IPS-18c (cell line): ENCODE measurements around the gene TMEM87A.
"Not testable (repeated sequence)": the region's sequence is repeated elsewhere in the genome, so short reads cannot be mapped to it uniquely, and the experiment has no call there.

Source experiments
- H3K4me3 ChIP-seq: 2 replicates; pipeline ENCODE4 v1.7.0; 2013; ENCODE audit warnings: low read depth, mild to moderate bottlenecking, low read length, moderate library complexity; ENCODE audit not compliant: insufficient read depth
- H3K9me3 ChIP-seq: one replicate; pipeline ENCODE4 v1.6.1; 2013; ENCODE audit warnings: mild to moderate bottlenecking, low read length, moderate library complexity; ENCODE audit not compliant: control insufficient read depth, insufficient read depth

The TMEM87A gene

DNA sequence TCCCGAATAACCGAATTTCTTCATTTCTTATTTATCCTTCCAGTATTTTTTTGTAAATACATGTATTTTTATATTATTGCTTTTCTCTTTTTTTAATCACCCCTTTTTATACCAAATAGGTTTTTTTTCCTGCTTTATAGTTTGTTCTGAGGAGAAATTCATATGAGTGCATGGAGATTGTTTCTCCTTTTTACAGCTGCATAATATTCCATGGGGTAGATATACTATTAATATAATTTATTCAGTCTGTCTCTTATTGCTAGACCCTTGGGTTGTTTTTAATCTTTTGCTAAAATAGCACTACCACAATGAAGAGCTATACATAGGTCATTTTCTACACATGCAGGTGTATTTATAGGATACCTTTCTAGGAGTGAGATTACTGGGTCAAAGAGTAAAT, 3.5 kb upstream of the TMEM87A start:
- H3K4me3 ChIP-seq: no peak overlapping the region
- no peaks in the 10 kb centered on the region for H3K9me3 ChIP-seq

DNA sequence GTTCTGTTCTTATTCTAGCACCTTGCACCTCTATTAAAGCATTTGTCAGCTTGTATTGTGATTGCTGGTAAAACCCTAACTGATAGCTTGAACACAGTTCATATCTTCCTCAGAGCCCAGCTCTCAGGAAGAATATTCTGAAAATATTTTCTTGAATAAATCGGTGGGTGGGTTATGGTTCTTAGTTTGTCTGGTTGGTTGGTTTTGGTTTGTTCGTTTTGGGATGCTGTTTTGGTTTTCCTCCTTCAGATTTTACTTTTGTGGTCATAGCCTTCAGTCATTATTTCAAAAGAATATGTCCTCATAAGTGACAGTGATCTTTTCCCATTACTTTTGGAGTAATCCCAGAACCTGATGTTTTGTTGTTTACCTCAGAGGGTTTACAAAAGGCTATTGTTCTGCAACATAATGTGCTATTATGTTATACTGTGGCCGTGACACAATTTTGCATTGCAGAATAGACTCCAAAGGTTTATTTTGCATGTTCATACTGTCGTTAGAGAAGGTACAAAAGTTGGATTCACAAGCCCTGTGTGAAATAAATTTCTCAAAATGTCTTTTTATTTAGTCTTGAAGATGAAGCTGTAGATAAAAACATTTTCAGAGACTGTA, 2.7 kb upstream of the TMEM87A start:
- H3K4me3 ChIP-seq: no peak overlapping the region
- H3K9me3 ChIP-seq: no peaks in the 10 kb centered on the region

DNA sequence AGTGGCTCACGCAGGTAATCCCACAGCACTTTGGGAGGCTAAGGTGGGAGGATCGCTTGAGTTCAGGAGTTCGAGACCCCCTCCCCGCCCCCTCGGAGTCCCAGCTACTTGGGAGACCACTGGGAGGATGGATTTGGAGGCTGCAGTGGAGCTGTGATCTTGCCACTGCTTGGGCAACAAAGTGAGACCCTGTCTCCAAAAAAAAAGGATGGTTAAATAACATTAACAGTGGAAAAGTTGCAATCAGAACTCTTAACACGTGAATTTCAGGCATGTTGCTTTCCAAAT, 1.4 kb upstream of the TMEM87A start:
- H3K9me3 ChIP-seq: no peaks in the 10 kb centered on the region
- H3K4me3 ChIP-seq: no peak overlapping the region; the same call in 1 of the 2 replicates

DNA sequence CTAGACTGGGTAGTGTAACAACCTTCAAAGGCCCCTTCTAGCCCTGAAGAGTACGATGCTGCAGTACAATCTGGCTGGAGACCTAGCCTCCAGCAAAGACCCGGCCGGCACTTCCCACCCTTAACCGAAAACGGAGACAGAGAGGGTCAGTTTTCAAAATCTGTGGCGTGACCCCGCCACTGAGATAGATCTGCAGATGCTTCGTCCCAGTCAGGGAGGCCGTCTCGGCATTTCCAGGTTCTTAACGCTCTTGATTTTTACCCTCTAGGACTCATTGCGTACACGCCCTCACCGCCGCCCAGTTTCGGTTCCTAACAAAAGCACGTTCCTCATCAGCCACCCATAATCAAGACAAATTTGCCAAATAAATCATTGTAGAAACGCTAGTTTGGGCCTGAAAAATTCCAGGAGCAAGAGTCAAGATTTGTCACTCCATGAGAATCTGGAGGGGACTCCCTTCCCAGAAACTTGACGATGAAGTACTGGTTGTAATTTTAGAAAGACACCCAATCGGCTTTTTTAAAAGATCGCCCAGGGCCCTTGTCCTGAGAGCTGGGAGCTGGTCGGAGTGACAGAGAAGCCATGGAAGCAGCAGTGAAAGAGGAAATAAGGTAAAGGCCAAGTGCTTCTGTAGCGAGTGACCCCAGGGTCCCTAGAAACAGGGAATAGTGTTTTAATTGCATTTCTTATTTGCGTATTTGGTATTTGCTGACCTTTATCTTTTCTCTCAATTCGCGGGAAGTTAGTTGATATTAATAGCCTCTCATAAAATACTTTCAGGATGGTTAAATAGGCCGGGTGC, 868 bp upstream of the TMEM87A start:
- Histone ChIP-seq H3K4me3 (peak overlapping the region; percentile 98), H3K9me3 (no peaks in the 10 kb centered on the region)

DNA sequence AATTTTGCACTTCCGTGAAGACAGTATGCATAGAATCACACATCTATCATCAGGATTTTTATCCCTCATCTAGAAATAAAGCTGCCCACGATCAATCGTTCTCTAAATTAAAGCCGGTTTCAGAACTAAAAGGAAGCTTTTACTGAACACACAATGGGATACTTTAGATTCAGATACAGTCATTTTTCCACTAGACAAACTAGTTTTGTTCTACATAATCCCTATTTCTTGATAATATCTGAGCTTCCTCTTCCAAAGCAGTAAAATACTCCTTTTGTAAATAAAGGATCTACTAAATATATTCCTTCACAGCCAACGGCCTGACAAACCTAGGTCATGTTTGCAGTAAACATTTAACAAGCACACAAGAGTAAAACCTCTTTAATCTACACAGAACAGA, 2.2 kb downstream of the TMEM87A start:
- H3K9me3 ChIP-seq: no peaks in the 10 kb centered on the region
- H3K4me3 ChIP-seq: no peak overlapping the region

DNA sequence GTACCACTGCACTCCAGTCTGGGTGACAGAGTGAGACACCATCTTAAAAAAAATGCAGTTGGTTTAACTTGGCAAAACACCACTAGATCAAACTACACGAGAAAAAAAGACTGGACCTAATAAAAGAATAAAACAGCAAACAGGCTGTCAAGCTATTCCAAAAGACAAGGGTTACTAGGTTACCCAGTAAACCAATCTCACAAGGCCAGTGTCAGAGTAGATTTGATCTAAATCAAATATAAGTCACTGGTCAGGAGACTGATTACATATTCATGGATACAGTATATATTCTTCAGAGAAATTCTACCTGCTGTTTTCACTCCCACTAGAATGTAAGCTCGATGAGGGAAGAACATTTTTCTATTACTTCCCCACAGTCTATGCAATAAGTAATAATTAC, 2.7 kb downstream of the TMEM87A start:
- H3K9me3 ChIP-seq: no peaks in the 10 kb centered on the region
- H3K4me3 ChIP-seq: no peak overlapping the region

DNA sequence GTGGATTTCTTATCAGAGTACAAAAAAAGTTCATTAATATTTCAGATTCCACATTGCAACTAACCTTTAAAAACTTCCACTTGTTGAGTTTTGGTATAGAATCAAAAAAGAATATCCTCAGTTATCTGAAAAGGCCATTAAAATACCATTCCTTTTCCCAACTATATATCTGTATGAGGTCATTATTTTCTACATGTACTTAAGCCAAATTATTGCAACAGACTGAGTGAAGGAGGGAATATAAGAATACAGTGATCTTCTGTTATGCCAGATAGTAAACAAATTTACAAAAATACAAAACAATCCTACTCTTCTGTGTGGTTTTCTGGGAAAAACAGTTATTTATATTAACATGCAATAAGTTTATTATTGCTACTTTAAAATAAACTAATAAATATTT, 5.9 kb downstream of the TMEM87A start:
- no peaks in the 10 kb centered on the region for H3K9me3 ChIP-seq
- no peak overlapping the region for H3K4me3 ChIP-seq

DNA sequence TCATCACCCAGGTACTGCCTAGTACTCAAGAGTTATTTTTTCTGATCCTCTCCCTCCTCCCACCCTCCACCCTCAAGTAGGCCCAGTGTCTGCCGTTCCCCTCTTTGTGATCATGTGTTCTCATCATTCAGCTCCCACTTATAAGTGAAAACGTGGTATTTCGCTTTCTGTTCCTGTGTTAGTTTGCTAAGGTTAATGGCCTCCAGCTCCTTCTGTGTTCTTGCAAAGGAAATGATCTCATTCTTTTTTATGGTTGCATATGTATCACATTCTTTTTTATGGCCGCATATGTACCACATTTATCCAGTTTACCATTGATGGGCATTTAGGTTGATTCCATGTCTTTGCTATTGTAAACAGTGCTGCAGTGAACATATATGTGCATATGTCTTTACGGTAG, 8.4 kb downstream of the TMEM87A start:
- Histone ChIP-seq H3K9me3 (no peaks in the 10 kb centered on the region), H3K4me3 (no peak overlapping the region)

DNA sequence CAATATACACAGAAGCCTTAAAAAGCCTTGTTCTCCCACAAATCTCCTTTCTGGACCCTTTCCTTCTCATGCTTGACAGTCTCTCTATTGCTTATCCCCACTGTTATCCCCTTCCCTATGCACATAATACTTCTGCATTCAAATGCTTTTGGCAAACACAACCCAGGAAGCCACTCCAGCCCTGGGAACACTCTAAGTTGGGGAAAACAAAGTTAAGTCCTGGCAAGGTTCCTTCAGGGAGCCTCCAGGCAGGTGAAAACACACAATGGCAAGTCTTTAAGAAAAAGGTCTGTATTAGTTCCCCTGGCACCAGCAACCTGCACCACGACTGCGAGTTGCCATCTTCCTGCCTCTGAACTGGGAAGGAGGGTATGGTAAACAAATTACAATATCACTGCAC, 19.9 kb downstream of the TMEM87A start:
- Histone ChIP-seq H3K4me3 (no peak overlapping the region), H3K9me3 (peaks cover 16% of the 10 kb centered on the region)

DNA sequence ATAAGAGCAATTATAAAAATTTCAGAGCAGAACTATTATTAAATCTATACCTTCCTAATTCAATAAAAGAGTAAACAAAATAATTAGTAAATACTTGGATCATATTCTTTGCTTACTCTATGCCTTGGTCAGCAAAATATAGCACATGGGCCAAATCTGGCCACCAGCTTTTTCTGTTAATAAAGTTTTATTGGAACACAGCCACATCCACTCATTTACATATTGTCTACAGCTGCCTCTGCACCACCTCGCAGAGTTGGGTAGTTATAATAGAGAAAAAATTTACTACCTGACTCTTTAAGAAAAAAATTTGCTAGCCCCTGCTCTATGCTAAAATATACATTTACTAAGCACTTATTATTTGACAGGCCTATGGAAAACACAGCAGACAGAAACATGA, 32.4 kb downstream of the TMEM87A start:
- Histone ChIP-seq H3K9me3 (peaks cover 2% of the 10 kb centered on the region), H3K4me3 (no peak overlapping the region)

DNA sequence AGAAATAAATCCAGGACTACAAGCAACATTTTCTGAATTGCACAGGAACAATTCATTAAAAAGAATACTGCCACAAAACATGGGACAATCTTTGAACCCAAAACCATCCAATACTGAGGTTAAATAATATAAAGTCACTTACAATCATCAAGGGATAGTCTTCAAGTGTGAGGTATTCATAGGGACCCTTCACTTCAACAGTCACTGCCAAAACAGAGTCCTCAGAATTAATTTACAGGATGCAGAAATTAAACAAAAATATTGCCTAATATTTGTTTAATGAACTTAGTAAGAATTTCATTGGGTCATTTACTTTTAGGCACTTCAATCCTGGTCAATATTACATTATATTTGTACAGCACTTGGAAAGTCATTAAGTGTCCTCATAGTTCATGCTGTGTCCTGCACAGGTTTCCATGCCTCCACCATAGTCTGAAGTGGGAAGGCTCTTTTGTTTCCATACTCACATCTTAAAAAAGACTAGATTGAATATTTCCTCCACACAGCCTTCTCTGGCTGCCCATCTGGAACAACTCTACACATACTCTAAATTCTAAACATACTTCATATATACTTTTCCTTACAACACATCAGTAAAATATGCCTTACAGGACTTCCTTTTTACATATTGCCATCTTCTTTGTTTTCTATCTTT, 33.6 kb downstream of the TMEM87A start:
- Histone ChIP-seq H3K9me3 (peaks cover 2% of the 10 kb centered on the region), H3K4me3 (no peak overlapping the region)

DNA sequence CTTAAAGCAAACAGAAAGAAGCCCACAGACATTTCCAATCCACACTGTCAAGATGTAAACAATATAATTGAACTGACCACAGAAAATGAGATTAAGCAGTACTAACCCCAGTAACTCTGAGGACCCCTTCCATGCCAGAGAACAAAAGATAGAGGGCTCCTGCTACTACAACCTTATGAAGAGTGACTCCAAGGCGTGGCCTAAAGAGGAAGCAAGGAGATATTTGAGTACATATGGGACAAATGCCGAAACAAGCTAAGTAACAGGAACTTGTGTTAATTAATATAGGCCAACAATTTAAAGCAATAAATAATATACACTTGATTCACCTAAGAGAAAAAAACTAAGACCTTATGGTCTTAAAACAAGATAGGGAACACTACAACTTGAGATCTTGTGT, 40.1 kb downstream of the TMEM87A start:
- H3K4me3 ChIP-seq: no peak overlapping the region
- H3K9me3 ChIP-seq: no peaks in the 10 kb centered on the region

DNA sequence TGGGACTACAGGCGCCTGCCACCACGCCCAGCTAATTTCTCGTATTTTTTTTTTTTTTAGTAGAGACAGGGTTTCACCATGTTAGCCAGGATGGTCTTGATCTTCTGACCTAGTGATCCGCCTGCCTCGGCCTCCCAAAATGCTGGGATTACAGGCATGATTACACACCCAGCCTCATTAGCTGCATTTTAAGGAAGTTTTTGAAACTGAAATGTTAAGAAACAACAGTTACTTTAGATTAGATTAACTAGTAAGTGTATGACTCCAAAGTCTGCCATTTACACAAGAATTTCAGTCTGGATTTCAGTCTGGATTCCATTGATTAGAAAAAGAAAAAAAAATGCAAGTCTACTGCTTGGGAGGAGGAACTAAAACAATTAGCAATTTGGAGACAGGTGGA, 40.6 kb downstream of the TMEM87A start:
- H3K4me3 ChIP-seq: no peak overlapping the region

DNA sequence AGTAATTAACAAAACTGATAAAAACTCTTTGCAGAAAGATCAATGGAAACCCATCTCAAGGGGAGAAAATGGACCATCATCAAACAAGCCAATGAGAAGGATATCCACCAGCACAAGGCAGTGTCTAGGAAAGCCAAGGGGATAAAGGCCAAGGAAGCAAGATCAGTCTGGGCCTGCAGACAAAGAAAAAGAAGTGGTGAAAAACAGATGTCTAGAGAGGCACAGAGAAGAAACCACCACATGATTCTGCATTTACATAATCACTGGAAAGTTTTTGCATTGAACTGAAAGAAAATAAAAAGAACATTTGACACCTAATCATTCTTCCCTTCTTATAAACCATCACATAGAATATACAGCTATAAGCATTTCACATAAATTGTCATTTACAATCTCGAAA, 42.1 kb downstream of the TMEM87A start:
- H3K9me3 ChIP-seq: no peaks in the 10 kb centered on the region
- no peak overlapping the region for H3K4me3 ChIP-seq

More for the DNA sequence above, 40.6 kb downstream of the TMEM87A start:
- no peaks in the 10 kb centered on the region for H3K9me3 ChIP-seq

DNA sequence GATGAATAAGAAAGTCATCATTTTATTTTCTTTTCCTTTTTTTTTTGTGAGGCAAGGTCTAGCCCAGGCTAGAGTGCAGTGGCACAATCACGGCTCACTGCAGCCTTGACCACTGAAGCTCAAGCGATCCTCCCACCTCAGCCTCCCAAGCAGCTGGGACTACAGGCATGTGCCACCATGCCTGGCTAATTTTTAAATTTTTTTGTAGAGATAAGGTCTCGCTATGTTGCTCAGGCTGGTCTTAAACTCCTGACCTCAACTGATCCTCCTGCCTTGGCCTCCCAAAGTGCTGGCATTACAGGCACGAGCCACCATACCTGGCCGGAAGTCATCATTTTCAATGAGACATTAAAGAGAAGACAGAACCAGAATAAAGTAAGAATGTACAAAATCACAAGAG, 44.3 kb downstream of the TMEM87A start:
- H3K4me3 ChIP-seq, H3K9me3 ChIP-seq: not testable (repeated sequence)

DNA sequence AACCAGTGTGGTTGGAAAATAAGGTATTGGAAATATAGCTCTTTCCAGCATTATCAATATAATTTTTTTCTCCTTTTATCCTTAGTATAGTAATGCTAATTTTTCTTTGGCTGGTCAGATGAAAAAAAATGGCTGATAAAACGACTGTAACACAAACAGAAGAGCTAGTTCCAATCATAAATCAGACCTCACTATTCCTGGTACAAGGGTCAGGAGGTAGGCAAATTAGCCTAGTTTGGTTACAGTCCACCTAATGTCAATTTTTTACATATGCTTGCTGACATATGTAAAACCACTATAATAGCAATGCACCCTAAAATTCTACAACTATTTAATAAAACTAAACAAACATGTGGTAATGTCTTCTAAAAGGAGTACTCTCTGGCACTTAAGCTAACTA, 45.2 kb downstream of the TMEM87A start:
- H3K9me3 ChIP-seq: no peaks in the 10 kb centered on the region

DNA sequence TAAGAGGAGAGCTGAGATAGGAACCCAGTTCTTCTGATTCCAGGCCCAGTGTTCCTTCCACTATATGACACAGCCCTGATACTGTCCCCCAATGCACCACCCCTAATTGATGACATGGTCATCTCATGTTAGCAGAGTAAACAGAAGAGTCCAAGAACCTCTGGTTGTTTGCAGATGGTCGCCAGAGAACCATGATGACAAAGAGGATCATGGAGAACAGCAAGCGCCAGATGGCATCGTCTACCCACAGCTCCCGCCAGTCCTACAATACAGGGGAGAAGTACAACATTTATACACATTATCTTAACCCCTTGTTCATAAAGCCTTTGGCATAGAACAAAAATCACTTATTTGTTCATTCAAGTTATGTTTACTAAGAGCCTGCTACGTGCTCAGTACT, 46.6 kb downstream of the TMEM87A start:
- no peaks in the 10 kb centered on the region for H3K9me3 ChIP-seq

More for the DNA sequence above, 45.2 kb downstream of the TMEM87A start:
- no peak overlapping the region for H3K4me3 ChIP-seq

DNA sequence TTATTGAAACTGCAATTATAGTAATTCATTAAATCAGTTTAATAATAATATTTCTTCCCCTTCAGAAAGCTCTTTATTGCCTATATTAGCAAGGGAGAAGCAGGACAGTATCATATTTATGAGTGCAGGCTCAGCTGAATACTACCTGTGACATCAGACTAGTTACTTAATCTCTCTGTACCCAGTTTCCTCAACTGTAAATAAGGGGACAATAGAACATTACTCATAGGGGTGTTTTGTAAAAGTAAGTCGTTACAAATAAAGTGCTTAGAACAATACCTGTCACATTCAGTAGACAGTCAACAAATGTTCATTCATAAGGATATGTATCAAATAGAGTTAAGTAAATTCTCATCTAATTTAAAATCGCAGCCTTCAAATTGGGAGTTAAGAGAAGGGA, 53.0 kb downstream of the TMEM87A start:
- no peak overlapping the region for H3K4me3 ChIP-seq

More for the DNA sequence above, 46.6 kb downstream of the TMEM87A start:
- no peak overlapping the region for H3K4me3 ChIP-seq

More for the DNA sequence above, 53.0 kb downstream of the TMEM87A start:
- H3K9me3 ChIP-seq: no peaks in the 10 kb centered on the region
